NCI-H1092 (cell line): ENCODE results near the gene PALM3.
A peak's percentile ranks its signal among the peaks of the same experiment; 100 is the strongest.
"Not testable (repeated sequence)": the region's sequence is repeated elsewhere in the genome, so short reads cannot be mapped to it uniquely, and the experiment has no call there.

Experiments used
- DNase-seq: peaks from one replicate; lab custom pipeline; 2025; lab: John Stamatoyannopoulos, UW

The PALM3 gene

GRCh38 chr19:14059652-14060155 lies 2.2 kb downstream of the PALM3 start:
- DNase-seq = no peak

GRCh38 chr19:14059093-14059480 lies 2.8 kb downstream of the PALM3 start:
- no peak for DNase-seq

DNA sequence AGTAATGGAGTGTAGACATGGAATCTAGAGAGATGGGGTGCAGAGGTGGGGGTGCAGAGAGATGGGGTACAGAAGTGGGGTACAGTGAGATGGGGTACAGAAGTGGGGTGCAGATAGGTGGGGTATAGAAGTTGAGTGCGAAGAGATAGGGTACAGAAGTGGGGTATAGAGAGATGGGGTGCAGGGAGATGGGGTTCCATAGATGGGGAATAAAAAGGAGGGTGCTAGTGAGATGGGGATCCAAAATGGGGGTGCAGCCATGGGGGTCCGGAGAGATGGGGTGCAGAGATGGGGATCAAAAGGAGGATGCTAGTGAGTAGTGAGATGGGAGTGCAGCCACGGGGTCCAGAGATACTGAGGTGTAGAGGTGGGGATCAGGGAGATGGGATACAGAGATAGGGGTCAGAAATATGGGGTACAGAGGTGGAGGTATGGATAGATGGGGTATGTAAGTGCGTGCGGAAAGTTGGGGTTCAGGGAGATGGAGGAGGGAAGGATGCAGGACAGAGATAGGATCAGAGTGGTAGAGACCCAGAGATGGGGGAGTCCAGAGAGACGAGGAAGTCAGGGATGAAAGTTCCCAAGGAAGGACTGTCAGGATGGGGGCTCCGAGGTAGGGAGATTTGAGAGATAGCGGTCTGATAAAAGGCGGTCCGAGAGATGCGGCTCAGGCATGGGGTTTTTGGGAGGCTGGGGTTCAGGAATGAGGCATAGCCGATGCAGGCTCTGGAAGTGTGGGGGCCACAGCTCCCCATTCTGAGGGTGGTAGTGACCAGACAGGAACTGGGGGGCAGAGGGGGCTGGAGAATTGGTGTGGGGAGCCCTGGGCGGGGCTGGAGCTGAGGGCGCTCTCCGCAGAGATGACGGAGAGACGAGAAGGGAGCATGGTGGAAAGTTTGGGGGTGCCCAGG lies 3.4 kb downstream of the PALM3 start:
- no peak for DNase-seq

DNA sequence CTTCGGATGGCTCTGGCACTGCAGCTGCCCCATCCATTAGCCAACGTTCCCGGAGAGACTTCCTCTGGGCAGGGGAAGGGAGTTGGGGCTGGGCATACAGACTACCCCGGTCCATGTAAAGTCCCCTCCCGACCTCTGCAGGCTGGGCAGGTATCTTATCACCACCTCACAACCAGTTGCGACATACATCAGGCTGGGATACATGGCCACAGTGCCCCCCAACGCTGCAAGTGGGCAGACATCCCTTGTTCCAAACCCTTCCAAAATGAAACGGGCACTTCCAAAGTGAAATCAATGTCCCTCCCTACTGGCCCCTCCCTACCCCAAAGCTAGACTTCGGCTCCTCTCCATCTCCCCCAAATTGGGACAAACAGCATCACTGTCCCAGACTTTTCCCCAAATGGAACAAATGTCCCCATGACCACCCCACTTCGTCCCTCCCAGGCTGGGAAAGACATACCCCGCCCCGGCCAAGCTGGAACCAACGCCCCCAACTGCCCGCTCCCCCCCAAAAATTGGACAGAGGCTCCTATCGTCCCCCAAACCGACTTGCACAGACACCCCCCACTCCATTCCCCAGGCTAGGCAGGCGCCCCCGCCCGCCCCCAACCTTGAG lies 5.0 kb downstream of the PALM3 start:
- DNase-seq = no peak

- no peak for DNase-seq
These were observed 5.7 kb downstream of the PALM3 start for GRCh38 chr19:14056069-14056666.

DNA sequence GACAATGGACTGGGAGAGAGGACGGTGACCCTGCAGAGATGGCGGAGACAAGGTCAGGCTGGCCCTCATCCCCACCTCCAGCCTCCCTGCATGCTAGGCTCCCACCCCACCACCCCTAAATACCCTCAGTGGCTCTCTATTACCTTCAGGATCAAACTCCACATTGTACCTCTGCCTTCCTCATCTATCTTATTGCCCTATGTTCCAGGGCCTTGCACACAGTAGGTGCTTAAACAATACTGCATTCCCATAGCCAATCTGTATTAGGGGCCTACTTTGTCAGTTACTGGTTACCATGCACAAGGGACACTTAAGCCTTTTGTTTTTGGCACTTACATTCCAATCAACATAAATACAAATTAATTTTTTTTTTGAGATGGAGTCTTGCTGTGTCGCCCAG lies 6.5 kb downstream of the PALM3 start:
- DNase-seq = no peak

DNA sequence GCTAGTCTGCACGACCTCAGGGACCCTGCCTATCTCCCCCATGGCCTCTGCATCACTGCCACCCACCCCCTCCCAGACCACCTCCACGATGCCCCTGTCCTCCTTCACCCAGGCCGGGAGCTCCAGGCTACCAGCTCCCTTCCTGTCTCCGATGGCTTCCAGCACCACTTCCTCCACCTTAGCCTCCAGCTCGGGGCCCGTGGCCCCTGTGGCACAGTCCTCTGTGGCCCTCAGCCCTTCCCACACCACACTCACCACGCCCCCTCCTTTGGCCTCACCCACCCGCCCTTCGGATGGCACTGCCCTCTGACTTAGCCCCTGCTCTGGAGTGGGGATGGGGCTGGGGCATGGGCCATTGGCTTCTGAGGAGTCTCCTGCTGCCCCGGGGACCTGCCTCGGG lies 7.2 kb downstream of the PALM3 start:
- no peak for DNase-seq

DNA sequence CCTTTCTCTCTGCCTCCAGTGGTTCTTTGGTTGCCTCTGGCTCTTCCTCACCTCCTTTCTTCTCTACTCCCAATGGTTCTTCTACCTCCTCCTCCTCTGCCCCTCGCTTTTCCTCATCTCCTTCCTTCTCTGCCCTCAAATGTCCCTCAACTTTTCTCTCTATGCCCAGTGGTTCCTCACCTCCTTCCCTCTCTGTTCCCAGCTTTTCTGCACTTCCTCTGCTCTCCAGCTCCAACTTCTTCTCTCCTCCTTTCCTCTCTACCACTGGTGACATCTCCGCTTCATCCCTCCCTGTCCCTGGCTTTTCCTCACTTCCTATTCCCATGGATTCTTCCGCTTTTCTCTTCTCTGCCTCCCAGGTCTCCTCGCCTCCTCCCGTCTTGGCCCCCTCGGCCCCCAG lies 7.8 kb downstream of the PALM3 start:
- no peak for DNase-seq

- no peak for DNase-seq
These were observed 8.4 kb downstream of the PALM3 start for GRCh38 chr19:14053500-14053899.

- no peak for DNase-seq
These were observed 8.8 kb downstream of the PALM3 start for GRCh38 chr19:14053032-14053431.

DNA sequence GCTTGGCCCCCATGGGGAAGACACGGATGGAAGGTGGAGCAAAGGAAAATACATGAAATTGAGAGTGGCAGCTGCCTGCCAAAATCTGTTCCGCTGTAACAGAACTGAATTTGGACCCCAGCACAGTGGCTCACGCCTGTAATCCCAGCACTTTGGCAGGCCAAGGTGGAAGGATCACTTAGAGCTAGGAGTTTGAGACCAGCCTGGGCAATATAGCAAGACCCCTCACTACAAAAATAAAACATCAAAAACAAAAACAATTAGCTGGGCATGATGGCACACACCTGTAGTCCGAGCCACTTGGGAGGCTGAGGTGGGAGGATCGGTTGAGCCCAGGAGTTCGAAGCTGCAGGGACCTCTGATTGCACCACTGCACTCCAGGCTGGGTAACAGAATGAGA lies 9.4 kb downstream of the PALM3 start:
- DNase-seq = no peak

GRCh38 chr19:14051980-14052379 lies 9.9 kb downstream of the PALM3 start:
- DNase-seq = no peak

DNA sequence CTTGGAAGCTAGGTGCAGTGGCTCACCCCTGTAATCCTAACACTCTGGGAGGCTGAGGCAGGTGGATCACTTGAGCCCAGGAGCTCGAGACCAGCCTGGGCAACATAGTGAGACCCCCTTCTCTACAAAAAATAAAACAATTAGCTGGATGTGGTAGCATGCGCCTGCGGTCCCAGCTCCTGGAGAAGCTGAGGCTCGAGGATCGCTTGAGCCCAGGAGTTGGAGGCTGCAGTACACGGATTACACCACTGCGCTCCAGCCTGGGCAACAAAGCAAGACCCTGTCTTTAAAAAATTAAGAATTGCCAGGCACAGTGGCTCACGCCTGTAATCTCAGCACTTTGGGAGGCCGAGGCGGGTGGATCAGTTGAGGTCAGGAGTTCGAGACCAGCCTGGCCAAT lies 10.9 kb downstream of the PALM3 start:
- DNase-seq = not testable (repeated sequence)

- no peak for DNase-seq
These were observed 11.4 kb downstream of the PALM3 start for GRCh38 chr19:14050512-14050911.

GRCh38 chr19:14048443-14049153 lies 13.3 kb downstream of the PALM3 start:
- DNase-seq = peak; percentile 29

DNA sequence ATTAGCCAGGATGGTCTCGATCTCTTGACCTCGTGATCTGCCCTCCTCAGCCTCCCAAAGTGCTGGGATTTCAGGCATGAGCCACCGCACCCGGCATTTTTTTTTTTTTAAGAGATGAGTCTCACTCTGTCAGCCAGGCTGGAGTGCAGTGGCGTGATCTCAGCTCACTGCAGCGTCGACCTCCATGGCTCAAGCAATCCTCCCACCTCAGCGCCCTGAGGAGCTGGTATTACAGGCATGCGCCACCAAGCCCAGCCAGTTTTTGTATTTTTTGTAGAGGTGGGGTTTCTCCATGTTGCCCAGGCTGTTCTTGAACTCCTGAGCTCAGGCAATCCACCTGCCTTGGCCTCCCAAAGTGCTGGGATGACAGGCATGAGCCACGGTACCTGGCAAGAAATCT lies 14.0 kb downstream of the PALM3 start:
- DNase-seq = not testable (repeated sequence)

GRCh38 chr19:14042659-14043608 lies 18.9 kb downstream of the PALM3 start:
- not testable (repeated sequence) for DNase-seq

DNA sequence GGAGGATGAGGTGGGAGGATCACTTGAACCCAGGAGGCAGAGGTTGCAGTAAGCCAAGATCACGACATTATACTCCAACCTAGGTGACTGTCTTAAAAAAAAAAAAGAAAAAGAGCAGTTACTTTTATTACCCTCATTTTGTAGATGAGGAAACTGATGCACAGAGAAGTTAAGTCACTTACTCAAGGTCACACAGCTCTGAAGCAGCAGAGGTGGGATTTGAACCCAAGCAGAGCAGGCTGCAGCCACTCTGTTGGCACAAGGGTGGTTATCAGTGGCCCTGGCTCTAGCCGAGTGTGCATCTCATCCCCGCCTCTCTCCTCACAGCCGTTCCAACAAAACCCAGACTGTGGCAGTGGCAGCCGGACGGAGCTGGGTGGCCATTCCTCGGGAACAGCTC lies 22.7 kb downstream of the PALM3 start:
- DNase-seq = no peak

DNA sequence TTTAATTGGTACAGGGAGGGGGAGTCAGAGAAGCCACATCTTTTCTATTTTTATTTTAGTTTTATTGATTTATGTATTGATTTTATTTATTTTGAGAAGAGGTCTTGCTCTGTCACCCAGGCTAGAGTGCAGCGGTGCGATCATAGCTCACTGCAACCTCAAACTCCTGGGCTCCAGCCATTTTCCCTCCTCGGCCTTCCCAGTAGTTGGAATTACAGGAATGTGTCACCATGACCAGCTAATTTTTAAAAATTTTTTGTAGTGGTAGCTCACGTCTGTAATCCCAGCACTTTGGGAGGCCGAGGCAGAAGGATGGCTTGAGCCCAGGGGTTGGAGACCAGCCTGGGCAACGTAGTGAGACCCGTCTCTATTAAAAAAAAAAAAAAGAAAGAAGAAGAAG lies 26.2 kb downstream of the PALM3 start:
- no peak for DNase-seq

DNA sequence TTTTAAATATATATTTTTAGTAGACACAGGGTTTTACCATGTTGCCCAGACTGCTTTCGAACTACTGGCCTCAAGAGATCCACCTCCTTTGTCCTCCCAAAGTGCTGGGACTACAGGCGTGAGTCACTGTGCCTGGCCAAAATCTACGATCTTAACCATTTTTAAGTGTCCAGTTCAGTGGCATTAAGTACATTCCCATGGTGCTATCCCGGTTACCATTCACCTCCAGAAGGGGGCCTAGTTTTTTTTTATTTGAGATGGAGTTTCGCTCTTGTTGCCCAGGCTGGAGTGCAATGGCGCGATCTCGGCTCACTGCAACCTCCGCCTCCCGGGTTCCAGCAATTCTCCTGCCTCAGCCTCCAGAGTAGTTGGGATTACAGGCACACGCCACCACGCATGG lies 26.7 kb downstream of the PALM3 start:
- DNase-seq = not testable (repeated sequence)

- no peak for DNase-seq
These were observed 27.9 kb downstream of the PALM3 start for GRCh38 chr19:14033946-14034345.
